Measurements from ENCODE around the gene SMAD7.
A peak's percentile ranks its signal among the peaks of the same experiment; 100 is the strongest.

The SMAD7 gene

DNA sequence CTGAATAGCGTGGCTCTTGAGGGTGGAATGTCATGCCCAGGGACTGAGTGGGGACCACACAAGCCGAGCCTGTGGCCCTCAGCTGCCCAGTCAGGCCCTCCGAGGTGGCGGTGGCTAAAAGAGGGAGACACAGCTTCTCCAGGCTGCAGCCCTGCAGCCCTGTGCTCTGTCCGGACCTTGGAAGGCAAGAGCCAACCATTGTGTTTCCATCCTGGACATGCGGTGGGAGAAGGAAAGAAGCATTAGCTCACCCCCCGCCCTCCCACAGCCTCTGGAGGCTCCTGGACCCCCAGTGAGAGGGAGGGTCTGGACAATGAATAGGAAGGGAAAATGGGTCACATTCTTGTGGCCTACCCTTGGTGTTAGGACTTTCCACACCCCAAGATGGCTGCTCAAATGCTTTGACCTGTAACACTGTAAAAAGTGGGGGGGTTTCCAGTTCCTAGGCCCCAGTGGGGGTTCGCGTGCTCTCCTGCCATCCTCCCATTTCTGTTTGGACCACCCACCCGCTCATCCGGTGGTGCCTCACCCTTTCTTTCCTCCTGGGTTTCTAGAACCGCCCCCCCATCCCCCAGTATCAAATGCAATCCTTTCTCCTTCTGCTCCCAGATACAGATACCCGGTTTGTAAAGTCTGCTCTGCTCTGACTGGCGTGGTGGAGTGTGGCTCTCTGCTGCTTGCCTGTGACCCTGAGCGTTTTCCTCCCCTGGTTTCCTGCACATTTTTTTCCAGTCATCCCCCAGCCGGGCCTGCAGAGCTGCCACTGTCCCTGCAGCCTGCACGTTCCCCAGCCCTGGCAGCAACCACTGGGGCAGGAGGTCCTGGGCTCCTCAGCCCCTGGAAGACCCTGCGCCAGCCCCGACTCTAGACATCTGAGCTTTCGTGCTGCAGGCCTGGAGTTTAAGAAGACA lies 36.3 kb upstream of the SMAD7 start:
- no peak for DNase-seq (ENCODE audit: low spot score)

DNA sequence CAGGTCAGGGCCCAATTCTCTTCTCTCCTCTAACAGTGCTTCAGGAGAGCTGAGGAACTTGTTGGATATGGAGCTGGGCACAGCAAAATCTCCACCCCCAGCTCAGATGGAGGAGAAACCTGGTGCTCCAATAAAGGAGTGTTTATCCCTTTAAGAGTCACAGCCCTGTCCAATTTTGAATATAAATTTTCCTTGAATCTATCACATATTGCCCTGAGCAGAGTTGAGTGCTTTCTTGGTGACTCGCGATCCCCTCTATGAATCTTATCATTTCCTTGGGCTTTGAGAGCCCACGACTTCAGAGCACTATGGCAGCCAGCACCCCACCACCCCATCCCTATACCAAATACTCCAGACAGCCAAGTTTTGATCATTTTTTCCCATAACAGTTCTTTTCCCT lies 34.4 kb upstream of the SMAD7 start:
- no peak for DNase-seq (ENCODE audit: low spot score)

DNA sequence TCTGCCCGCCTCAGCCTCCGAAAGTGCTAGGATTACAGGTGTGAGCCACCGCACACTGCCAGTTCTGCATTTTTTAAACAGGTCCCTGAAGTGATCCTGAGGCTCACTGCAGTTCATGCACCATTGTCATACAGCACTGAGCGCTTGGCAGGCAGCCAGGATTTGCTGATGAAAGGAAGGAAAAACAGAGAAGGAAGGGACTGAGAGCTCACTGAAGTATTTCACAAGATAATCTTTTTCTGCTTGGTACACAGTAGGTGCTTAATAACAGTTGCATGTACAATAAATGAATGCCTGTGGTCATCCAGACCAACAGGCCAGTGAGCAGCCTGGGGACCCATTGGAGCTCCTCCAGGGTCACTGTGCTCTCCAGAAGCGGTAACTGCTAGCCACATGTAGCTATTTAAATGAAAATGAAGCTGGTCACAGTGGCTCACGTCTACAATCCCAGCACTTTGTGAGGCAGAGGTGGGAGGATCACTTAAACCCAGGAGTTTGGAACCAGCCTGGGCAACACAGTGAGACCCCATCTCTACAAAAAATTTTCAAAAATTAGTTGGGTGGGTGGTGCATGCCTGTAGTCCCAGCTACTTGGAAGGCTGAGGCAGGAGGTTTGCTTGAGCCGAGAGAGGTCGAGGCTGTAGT lies 33.1 kb upstream of the SMAD7 start:
- peak; percentile 73 for DNase-seq (ENCODE audit: low spot score)

DNA sequence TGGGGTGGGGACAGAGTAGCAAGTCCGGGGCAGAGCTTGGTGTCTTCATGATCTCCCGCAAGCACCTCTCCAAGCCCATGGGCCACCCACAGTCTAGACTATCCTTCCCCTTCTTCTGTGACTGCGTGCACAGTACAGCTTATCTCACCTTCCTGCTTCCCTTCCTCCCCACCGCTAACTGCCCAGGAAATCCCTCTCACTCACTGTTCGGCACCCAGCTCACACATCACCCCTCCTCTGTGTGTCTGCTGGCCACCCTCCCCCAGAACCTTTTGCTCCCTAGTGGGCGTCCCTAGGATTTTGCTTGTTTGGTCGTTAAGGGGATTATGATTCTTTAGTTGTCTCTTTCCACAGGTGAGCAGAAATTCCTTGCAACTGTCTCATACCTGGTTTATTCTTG lies 31.5 kb upstream of the SMAD7 start:
- DNase-seq (ENCODE audit: low spot score), result peak; percentile 77

DNA sequence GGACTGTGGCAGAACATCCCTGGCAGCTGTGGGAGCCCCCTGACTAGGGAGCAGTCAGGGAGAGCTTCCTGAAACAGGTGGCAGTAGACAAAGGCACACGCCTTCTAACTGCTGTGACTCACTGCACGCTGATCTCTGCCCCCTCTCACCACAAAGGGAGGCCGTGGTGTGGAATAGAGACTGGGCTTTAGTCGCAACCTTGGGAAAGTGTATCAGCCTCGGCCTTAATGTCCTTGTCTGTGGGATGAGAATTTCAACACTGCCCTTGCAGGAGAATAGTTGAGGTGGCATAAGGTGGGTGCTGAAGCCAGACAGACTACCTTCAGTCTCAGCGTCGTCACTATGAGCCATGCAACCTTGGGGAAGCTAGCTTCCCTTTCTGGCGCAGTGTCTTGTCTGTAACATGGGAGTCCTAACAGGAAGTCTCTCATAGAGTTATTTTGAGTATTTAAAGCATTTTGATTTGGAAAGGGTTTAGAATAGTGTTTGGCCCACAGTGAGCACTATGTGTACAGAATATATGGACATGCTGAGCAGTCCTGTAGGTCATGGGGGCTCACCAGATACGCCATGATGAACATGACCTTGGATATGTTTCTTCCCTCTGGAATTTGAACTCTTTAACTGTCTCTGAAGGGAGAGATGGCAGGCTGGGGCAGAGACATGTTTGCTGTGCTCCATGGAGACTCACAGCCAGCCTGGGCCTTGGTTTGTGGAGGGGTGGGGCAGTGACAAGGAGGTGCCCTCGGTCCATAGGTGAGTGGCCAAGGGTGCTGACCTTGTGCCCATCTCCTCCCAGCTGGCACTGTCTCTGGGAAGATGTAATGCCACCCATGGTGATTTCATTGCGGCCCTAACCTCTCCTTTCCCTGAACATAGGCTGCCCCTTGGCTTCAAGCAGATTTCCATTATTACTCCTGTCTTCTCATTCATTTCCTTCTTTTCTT lies 29.5 kb upstream of the SMAD7 start:
- peak; percentile 56 for DNase-seq (ENCODE audit: low spot score)

DNA sequence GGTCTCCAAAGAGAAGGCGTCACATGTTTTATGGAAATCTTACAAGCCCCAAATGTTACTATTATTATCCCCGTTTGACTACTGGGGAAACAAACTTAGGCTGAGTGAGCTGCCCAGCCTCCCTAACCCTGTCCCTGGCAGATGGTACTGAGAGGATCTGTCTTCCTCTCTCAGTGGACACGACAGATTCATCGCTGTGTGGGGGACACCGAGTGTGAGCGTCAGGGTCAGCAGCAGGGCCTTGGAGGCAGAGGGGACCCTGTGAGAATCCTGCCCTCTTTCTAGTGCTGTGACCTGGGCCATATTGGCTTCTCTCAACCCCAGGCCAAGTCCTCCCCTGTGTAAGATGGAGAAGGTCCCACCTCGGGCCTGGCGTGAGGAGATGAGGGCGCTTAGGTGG lies 27.1 kb upstream of the SMAD7 start:
- DNase-seq (ENCODE audit: low spot score), result no peak

DNA sequence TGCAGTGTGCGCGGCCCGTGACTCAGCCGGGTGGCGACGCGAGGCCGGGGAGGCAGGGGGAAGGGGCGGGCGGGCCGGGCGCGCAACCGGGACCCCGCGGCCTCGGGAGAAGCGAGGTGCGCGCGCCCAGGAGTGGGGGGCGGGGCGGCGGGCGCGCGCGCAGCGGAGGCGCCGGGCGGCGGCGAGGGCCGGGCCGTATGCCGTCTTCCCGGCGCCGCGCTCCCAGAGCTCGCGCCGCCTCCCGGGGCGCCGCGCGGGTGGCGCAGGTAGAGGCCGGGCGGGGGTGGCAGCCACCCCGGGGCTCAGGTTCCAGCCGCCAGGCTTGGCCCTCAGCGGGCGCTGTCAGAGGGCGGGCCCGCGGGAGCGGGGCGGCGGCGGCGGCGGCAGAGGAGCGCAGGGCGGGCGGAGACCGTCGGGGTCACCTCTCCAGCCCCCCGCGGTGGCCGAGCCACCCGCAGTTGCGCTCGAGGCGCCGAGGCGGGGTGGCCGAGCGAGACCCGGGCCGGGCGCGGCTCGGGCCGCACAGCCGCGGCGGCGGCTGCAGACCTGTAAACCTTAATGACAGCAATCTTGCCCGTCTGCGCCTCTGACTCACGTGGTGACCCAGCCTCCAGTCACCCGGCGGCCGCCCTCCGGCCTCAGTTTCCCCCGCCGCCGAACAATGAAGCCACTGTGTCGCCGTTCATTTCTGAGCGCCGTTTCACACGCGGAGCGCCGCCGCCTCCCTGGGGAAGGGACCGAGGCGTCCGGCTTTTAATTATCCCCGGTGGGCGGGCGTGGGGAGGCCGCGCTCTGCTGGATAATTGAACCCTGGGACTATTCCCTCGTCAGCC lies 25.3 kb upstream of the SMAD7 start:
- DNase-seq (ENCODE audit: low spot score), result peak; percentile 85

DNA sequence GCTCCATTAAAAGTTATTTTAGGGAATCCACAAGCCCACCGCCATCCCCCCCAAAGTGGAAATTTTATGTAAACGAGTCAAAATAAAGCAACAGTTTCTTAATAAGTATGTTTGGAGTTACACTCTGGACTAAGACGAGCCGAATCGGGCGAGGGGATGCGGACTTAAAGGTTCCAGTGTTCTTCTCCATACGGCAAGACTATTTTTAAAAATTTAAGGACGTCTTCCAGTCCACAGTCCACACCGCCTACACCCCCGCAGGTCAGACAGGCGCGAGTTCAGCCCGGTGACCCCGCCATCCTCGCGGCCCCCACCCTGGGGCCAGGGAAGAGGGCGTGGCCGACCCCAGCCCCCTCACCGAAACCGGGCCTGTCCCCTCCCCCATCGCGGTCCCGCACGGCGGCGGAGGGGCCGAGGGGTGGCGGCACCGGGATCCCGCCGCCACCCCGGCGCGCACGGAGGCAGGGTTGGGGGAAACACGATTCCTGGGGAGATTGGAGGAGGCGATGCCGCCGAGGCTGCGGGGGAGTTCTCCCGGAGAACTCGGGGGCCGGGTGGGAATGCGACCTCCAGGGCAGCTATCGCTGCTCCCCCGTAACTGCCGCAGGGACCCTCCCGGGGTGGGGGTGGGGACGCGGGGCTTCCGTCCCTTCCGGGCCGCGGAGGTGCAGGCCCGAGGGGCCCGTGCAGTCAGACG lies 24.5 kb upstream of the SMAD7 start:
- DNase-seq (ENCODE audit: low spot score), result no peak

DNA sequence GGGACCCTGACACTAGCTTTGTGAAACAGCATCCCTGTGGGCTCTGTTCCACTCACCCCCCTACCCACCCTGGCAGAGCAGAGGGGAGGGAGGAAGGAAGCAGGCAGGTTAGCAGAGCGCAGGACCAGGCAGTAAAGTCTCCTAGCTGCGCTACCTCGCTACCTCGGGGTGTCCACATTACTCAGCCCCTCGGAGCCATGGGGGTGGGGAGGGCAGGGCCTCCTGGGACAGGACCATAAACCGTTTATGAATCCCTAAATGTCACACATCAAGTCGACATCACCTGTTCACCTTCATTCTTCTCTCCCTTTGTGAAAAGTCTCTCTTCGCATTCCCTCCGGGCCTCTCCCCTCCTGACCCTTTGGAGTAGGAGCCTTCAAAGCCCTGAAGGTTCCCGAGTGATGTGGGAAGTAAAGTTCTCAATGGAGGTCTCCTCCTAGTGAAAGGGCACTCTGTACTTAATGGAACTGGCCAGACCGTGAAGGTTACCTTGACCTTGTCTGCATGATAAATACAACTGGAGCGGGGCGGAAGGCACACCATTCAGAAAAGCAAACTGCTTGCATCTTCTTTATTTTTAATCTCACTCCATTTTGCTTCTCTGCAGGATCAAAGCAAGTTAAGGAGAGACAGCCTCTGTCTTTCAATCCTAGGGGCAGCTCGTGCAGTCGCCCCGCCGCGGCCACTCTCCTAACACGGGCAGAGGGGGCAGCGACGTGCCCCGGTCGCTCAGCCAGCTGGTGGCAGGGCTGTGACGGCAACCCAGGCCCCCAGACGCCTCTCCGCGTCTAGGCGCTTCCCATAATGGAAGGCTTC lies 23.7 kb upstream of the SMAD7 start:
- no peak for DNase-seq (ENCODE audit: low spot score)

DNA sequence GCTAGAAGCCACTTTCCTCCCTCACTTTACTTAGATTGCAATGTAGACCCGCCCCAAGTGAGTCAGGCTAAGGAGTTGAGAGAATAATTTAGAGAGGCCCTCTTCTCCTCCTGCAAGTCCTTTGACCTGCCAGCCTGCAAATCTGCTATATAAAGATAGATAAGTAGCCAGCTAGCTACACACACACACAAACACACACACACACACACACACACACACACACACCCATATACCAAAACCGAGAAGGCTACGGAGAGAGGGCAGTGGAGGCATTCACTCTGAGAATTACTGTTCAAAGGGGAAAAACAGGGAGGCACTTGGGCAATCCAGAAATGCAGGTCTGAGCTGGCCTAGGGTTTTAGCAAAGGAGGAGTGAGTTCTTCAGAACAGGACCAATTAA lies 23.0 kb upstream of the SMAD7 start:
- peak; percentile 27 for DNase-seq (ENCODE audit: low spot score)

DNA sequence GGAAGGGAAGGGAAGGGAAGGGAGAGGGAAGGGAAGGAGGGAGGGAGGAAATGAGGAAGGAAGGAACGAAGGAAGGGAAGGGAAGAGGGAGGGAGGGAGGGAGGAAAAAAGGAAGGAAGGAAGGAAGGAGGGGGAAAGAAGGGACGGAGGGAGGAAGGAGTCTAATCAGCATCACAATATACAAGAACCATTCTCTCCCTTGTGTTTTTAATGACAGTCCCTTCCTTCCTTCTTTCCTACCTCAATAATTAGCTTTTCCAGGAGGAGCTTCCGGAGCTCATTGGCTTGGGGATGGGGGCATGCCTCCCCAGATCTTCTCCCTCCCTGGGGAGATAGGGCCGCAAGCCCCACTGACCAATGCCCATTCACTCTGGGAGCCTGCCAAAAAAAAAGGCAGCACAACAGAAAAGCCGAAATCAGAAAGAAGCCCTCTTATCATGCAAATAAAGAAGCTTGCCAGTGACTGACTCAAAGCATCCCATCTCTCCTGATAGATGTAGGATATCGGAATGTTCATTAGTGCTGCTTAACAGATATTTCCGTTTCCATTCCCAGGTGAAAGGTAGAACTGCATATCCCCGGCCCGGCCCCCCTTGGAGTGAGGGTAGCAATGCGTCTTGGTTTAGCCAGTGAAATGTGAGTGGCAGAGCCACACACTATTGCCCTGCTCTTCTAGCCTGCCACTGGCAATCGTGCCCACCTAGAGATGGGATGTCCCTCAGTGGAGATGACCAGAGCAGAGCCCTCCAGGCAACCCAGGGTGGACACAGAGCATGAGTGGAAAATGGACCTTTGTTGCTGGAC lies 17.8 kb upstream of the SMAD7 start:
- DNase-seq (ENCODE audit: low spot score), result no peak

DNA sequence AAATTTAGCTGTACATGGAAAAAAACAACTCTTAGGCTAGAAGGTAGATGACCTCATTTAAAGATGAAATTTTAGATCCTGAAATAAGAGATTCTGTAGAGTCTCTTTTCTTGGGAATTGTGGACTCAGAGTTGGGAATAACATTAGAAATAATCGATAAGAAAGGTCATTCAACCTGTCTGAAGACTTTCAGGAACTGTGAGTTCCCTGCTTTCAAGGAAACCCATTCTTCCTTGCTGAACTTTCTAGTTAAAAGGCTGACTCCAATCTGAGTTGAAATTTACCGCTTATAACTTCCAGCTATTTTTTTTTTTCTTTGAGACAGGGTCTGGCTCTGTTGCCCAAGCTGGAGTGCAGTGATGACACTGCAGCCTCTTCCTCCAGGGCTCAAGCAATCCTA lies 16.8 kb upstream of the SMAD7 start:
- DNase-seq (ENCODE audit: low spot score), result no peak

DNA sequence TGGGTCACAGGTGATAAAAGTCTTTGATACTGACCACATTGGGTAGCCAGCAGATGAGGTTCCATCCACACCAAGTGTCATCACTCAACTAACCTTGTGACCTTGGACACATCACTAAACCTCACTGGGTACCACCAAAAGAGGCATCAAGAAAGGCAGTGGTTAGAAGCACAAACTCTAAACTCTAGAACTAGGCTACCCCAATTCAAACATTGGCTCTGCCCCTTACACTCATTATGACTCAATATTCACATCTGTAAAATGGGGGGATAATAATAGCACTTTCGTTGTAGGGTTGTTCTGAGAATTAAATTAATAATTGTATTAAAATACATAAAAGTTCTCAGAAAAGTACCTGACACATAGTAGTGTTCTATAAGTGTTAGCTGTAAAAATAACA lies 15.8 kb upstream of the SMAD7 start:
- no peak for DNase-seq (ENCODE audit: low spot score)

DNA sequence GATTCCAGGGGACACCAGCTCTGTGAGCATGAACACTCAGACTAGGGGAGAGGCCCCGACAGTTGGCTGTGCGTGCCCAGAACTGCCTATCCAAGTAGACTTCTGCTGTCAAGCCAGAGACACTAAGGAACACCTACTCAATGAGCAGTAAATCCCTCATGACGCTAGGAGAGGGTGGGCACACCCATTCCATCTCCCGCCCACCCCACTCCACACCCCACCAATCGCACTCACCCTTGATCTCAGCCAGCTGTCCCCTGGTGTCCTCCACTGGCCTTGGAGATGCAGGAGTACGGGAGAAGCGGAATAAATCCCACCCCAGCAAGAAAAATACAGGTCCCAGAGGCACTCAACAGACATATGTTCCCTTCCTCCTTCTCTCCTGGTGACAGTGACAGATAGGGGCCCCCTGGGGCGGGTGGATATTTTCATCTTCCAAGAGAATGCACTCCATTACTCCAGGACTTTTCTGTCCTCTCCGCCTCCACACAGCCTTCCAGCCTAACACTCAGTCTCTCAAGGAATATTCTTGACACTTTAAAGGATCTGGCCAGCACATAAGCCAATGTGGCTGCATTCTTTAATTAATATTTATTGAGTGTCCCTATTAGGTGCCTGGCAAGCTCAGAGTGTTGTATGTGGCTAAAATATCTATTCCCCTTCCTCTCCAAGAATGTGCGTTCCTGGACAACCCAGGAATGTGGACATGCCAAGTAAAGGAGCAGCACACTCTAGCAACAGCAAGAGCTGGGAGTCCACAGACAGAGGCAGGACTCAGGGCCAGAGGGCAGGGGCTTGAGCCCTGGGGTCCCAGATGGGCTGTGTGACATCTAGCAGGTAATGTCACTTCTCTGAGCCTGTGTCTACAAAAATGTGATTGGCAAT lies 13.1 kb upstream of the SMAD7 start:
- no peak for DNase-seq (ENCODE audit: low spot score)

DNA sequence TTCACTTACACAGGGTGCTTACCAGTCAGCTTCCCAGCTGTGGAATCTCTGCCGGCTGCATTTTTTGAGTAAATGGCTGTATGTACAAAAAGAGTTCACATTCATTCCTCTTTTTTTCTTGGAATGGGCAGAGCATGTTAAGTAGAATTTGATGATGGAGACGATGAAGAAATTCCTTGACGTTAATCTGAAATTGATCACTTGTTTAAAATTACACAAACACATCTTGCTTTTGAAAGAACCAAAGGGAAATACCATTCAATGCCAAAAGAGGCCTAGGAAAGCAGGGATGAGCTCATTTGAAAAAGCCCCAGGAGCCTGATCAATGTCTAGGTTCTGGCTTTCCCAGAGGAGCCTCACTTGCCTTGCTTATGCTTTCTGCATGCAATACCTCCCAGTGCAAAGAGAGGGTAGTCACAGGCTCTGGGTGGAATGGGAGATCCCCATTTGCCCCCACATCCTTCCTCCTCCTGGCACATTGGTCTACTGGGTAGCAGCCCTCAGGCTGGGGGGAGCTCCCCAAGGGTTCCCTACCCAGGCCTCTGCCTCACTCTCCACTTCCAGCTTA lies 12.3 kb upstream of the SMAD7 start:
- no peak for DNase-seq (ENCODE audit: low spot score)

DNA sequence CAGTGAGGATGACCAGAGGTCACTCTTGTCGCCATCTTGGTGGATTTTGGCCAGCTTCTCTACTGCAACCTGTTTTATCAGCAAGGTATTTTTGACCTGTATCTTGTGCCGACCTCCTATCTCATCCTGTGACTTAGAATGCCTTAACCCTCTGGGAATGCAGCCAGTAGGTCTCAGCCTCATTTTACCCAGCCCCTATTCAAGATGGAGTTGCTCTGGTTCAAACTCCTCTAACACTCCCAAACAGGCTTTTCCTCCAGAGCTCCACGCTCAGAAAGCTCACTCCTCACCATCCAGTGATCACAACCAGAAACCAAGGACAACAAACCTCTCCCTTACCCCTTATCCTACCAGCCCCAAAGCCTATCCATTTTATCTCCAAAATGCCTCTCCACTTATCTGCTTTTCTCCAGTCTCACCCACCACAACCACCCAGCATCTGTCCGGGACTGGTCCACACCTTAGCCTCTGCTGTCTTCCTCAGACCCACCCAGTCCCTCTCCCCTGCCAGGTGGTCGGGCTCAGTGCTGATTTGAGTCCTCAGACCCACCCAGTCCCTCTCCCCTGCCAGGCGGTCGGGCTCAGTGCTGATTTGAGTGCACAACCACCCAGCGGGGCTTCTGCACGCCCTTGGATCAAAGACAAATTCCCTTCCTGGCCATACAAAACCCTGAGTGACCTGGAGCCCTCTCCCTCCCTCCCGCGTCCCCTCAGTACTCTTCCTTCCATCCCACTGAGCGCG lies 11.7 kb upstream of the SMAD7 start:
- no peak for DNase-seq (ENCODE audit: low spot score)

DNA sequence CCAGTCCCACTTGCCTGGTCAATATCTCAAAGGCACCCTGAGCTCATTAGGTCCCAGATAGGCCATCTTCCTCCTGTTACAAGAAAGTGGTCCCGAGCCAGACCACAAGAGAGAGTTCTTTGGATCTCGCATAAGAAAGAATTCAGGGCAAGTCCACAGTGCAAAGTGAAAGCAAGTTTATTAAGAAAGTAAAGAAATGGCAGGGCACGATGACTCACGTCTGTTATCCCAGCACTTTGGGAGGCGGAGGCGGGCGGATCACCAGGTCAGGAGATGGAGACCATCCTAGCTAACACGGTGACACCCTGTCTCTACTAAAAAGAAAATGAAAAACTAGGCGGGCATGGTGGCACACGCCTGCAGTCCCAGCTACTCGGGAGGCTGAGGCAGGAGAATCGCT lies 10.8 kb upstream of the SMAD7 start:
- DNase-seq (ENCODE audit: low spot score), result no peak
